IMR-90 (cell line): ENCODE results near the gene TRAF4. TPM values are rescaled to one million over a fixed set of nuclear protein-coding genes. Genes with fewer than 3 reads are reported as not detected.

Source experiments
- ATAC-seq: fragments of 200-7000 bp; cut with Tn5 transposase; 2 replicates; pipeline ENCODE4 v1.9.1; 2020; ENCODE audit warnings: low read depth, mild to moderate bottlenecking, moderate library complexity
- BruUV-seq: library from RNA; stranded (reverse); fragments of 400-500 nt; replicated peaks from 2 replicates; lab custom pipeline; 2021; lab: Mats Ljungman, UMichigan
- CTCF ChIA-PET: fragments of 300-600 bp; formaldehyde crosslinking; extraction: SDS; loops from one replicate; lab custom pipeline; 2021; ENCODE audit warnings: antibody characterized with exemption; lab: Yijun Ruan, JAX
- POLR2A ChIA-PET: fragments of 300-600 bp; sonication (Branson Sonifier 250); formaldehyde crosslinking; loops from one replicate; lab custom pipeline; 2022; ENCODE audit warnings: antibody characterized with exemption; ENCODE audit not compliant: unreplicated experiment; lab: Charles Lee
- DNase-seq: peaks from one replicate; pipeline ENCODE4 v3.0.0; 2013
- H2AFZ ChIP-seq: replicated peaks from 2 replicates; pipeline ENCODE3; 2013; ENCODE audit warnings: low read length, mild to moderate bottlenecking; ENCODE audit not compliant: poor library complexity
- H2AK5ac ChIP-seq: 2 replicates; pipeline ENCODE4 v1.6.1; 2013; ENCODE audit warnings: low read depth, low read length, inconsistent platforms
- H2AK9ac ChIP-seq: replicated peaks from 2 replicates; pipeline ENCODE3; 2013; ENCODE audit warnings: mild to moderate bottlenecking, low read depth, low read length, moderate library complexity; ENCODE audit not compliant: poor library complexity
- H2BK120ac ChIP-seq: 2 replicates; pipeline ENCODE4 v1.6.1; 2013; ENCODE audit warnings: low read depth, low read length, inconsistent platforms
- H2BK15ac ChIP-seq: 3 replicates; pipeline ENCODE4 v1.6.1; 2013; ENCODE audit warnings: low read depth, low read length, inconsistent platforms
- H2BK20ac ChIP-seq: 2 replicates; pipeline ENCODE4 v1.6.1; 2013; ENCODE audit warnings: low read depth, mild to moderate bottlenecking, inconsistent platforms, low read length, moderate library complexity
- H2BK5ac ChIP-seq: 2 replicates; pipeline ENCODE4 v1.6.1; 2013; ENCODE audit warnings: mild to moderate bottlenecking, low read depth, low read length, inconsistent platforms; ENCODE audit not compliant: poor library complexity, severe bottlenecking
- H3K14ac ChIP-seq: replicated peaks from 2 replicates; pipeline ENCODE4 v1.6.1; 2013; ENCODE audit warnings: low read depth, low read length, inconsistent platforms
- H3K18ac ChIP-seq: 2 replicates; pipeline ENCODE4 v1.6.1; 2013; ENCODE audit warnings: low read depth, low read length, control low read depth
- H3K23ac ChIP-seq: 2 replicates; pipeline ENCODE4 v1.6.1; 2013; ENCODE audit warnings: low read depth, low read length, inconsistent platforms
- H3K27ac ChIP-seq: 2 replicates; pipeline ENCODE4 v1.5.1; 2013; ENCODE audit warnings: mild to moderate bottlenecking, control low read depth, low read length; ENCODE audit not compliant: insufficient read depth
- H3K27me3 ChIP-seq: 2 replicates; pipeline ENCODE4 v1.6.1; 2013; ENCODE audit warnings: low read length; ENCODE audit not compliant: control insufficient read depth, insufficient read depth
- H3K36me3 ChIP-seq: 2 replicates; pipeline ENCODE4 v1.6.1; 2013; ENCODE audit warnings: low read length, mixed read lengths; ENCODE audit not compliant: control insufficient read depth, insufficient read depth
- H3K4ac ChIP-seq: 2 replicates; pipeline ENCODE4 v1.6.1; 2013; ENCODE audit warnings: low read depth, low read length, inconsistent platforms
- H3K4me1 ChIP-seq: 2 replicates; pipeline ENCODE4 v1.6.1; 2013; ENCODE audit warnings: low read length, mixed read lengths; ENCODE audit not compliant: control insufficient read depth, insufficient read depth
- H3K4me2 ChIP-seq: 2 replicates; pipeline ENCODE4 v1.6.1; 2013; ENCODE audit warnings: low read depth, mild to moderate bottlenecking, control low read depth, low read length, moderate library complexity
- H3K4me3 ChIP-seq: 2 replicates; pipeline ENCODE4 v1.5.1; 2013; ENCODE audit warnings: low read depth, mild to moderate bottlenecking, control low read depth, low read length, moderate library complexity; ENCODE audit not compliant: insufficient read depth
- H3K56ac ChIP-seq: 2 replicates; pipeline ENCODE4 v1.6.1; 2013; ENCODE audit warnings: low read length, inconsistent platforms; ENCODE audit not compliant: insufficient read depth; ENCODE audit errors: extremely low read depth
- H3K79me1 ChIP-seq, 2 experiments: 2 replicates each; pipeline ENCODE4 v1.6.1; 2013; ENCODE audit warnings: low read length in 2 of 2, inconsistent platforms in 1 of 2, low read depth in 1 of 2
- H3K9ac ChIP-seq: 2 replicates; pipeline ENCODE4 v1.6.1; 2013; ENCODE audit warnings: low read depth, low read length, control low read depth
- H3K9me1 ChIP-seq: 2 replicates; pipeline ENCODE4 v1.6.1; 2013; ENCODE audit warnings: low read length, inconsistent platforms; ENCODE audit not compliant: insufficient read depth
- H3K9me3 ChIP-seq: 2 replicates; pipeline ENCODE4 v1.6.1; 2013; ENCODE audit warnings: low read length; ENCODE audit not compliant: control insufficient read depth, insufficient read depth
- H4K20me1 ChIP-seq: 2 replicates; pipeline ENCODE4 v1.6.1; 2013; ENCODE audit warnings: low read length, inconsistent platforms; ENCODE audit not compliant: insufficient read depth
- H4K5ac ChIP-seq: 2 replicates; pipeline ENCODE4 v1.6.1; 2013; ENCODE audit warnings: mild to moderate bottlenecking, low read depth, low read length, control low read depth
- H4K8ac ChIP-seq, 2 experiments: 2 replicates each; pipeline ENCODE4 v1.6.1; 2013; ENCODE audit warnings: low read depth in 2 of 2, low read length in 2 of 2, control low read depth in 1 of 2, inconsistent platforms in 1 of 2
- H4K91ac ChIP-seq: 2 replicates; pipeline ENCODE4 v1.6.1; 2013; ENCODE audit warnings: low read depth, low read length, inconsistent platforms; ENCODE audit not compliant: insufficient read depth
- BHLHE40 ChIP-seq: fragments of 150-350 bp; IDR thresholded peaks from 2 replicates; pipeline ENCODE4 v1.6.1; 2016; ENCODE audit warnings: mild to moderate bottlenecking, low read depth, low read length
- CEBPB ChIP-seq: IDR thresholded peaks from 2 replicates; pipeline ENCODE4 v1.6.1; 2012; ENCODE audit warnings: low read depth, low read length, improper control_type of control experiment
- CHD1 ChIP-seq: IDR thresholded peaks from 2 replicates; pipeline ENCODE4 v1.6.1; 2012; ENCODE audit warnings: low read depth, low read length, improper control_type of control experiment
- MAFK ChIP-seq: IDR thresholded peaks from 2 replicates; pipeline ENCODE4 v1.6.1; 2012; ENCODE audit warnings: low read depth, low read length, improper control_type of control experiment
- NFE2L2 ChIP-seq: fragments of 150-350 bp; IDR thresholded peaks from 2 replicates; pipeline ENCODE4 v1.6.1; 2016; ENCODE audit warnings: low read depth, mild to moderate bottlenecking, low read length
- SMC3 ChIP-seq: fragments of 150-350 bp; IDR thresholded peaks from 2 replicates; pipeline ENCODE4 v1.6.1; 2016; ENCODE audit warnings: low read depth, mild to moderate bottlenecking, antibody characterized with exemption, low read length, moderate library complexity
- WGBS, 2 experiments: methylation state at CpG; one replicate each; pipeline versions ENCODE4 v1.1.5 to v1.1.7; 2013; ENCODE audit warnings: missing lambda C conversion rate in 2 of 2; ENCODE audit not compliant: insufficient read length in 1 of 2; ENCODE audit errors: extremely low coverage in 2 of 2; 5-methylcytosine and 5-hydroxymethylcytosine counted together
- dilution Hi-C: fragments of 300-500 bp; cut with HindIII; formaldehyde crosslinking; loops from one replicate; pipeline ENCODE4 v1.14.3; 2018; ENCODE audit warnings: low sequenced_read_pairs; ENCODE audit not compliant: unreplicated experiment
- in situ Hi-C: fragments of 300-500 bp; cut with MboI; formaldehyde crosslinking; loops from 3 replicates; pipeline ENCODE4 v1.14.3; 2019; ENCODE audit warnings: low sequenced_read_pairs, inconsistent platforms, mixed read lengths
- intact Hi-C: fragments of 100-400 bp; cut with micrococcal nuclease; formaldehyde crosslinking; loops from 2 replicates; pipeline ENCODE4 v1.10.0; 2022
- polyA plus RNA-seq, 3 experiments: library from polyadenylated mRNA; depleted of rRNA; stranded (reverse); fragments of >200 nt; gene quantifications; 2 replicates each; pipeline ENCODE4 v1.2.3, GENCODE V29; 2012; ENCODE audit warnings: low replicate concordance in 1 of 3
- total RNA-seq: library from RNA; depleted of rRNA; stranded (reverse); fragments of >200 nt; gene quantifications from 2 replicates; pipeline ENCODE4 v1.2.3, GENCODE V29; 2012
- TF ChIP-seq, protein P1 (sequence below): conservative IDR thresholded peaks from 2 replicates; pipeline ENCODE4 v1.5.1; 2012; ENCODE audit warnings: mild to moderate bottlenecking, low read depth, low read length, improper control_type of control experiment
- TF ChIP-seq, protein P2 (sequence below): fragments of 150-350 bp; IDR thresholded peaks from 2 replicates; pipeline ENCODE4 v1.6.1; 2017; ENCODE audit warnings: mild to moderate bottlenecking, antibody characterized with exemption, low read length, low read depth
- TF ChIP-seq, protein P3 (sequence below): fragments of 150-350 bp; IDR thresholded peaks from 2 replicates; pipeline ENCODE4 v1.6.1; 2016; ENCODE audit warnings: low read depth, mild to moderate bottlenecking, low read length, moderate library complexity, borderline replicate concordance

Gene TRAF4
- total and polyA plus RNA-seq, 2 of the 4 experiments (the other 2 are of a cell fraction) = 36.9 to 63.2 TPM

DNA sequence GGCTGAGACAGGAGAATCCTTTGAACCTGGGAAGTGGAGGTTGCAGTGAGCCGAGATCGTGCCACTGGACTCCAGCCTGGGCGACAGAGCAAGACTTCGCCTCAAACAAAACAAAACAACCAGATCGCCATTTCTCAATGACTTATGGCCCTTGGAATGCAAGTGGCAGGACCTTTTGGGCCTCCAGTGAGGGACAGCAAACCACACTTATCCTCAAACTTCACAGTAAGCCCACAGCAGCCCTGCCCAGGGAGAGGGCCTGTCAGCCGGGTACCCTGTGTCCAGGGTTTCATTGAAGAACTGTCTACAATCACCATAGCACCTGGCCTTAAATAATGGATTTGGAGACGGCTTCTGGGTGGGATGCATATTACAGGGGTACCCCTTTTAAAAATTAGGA, 11.7 kb downstream of the TRAF4 start:
- Histone ChIP-seq H2BK120ac (no peak overlapping the region), H4K91ac (no peak overlapping the region), H2BK15ac (no peak overlapping the region), H3K14ac (no peak overlapping the region), H2BK5ac (no peak overlapping the region), H3K4ac (no peak overlapping the region), H3K4me1 (peaks cover 3% of the 10 kb centered on the region), H3K4me2 (peak overlapping the region; percentile 26; the same call in 1 of the 2 replicates), H3K36me3 (peaks cover 43% of the 10 kb centered on the region), H2BK20ac (no peak overlapping the region), H2AK9ac (no peak overlapping the region), H2AK5ac (peak overlapping the region; percentile 7; the same call in 1 of the 2 replicates), H3K4me3 (no peak overlapping the region), H3K9me3 (no peaks in the 10 kb centered on the region), H3K9me1 (no peaks in the 10 kb centered on the region), H3K18ac (no peak overlapping the region), H3K56ac (no peak overlapping the region), H4K20me1 (peaks cover 33% of the 10 kb centered on the region), H2AFZ (no peak overlapping the region), H3K79me1 (peaks cover 15 to 64% of the 10 kb centered on the region in 2 experiments), H3K27ac (no peak overlapping the region), H3K9ac (no peak overlapping the region), H4K5ac (no peak overlapping the region), H4K8ac (no peak overlapping the region), H3K27me3 (no peaks in the 10 kb centered on the region), H3K23ac (peak overlapping the region; percentile 7; the same call in 1 of the 2 replicates)
- dilution Hi-C loops (no loop called here), intact Hi-C loops (no loop called here), in situ Hi-C loops (no loop called here)
- CTCF ChIA-PET = no interaction called here
- no TSS peak for BruUV-seq
- POLR2A ChIA-PET = no interaction called here
- ATAC-seq = peak; percentile 33
- no peak for DNase-seq
- TF ChIP-seq CHD1 (no peak), MAFK (no peak), CEBPB (no peak), NFE2L2 (no peak), BHLHE40 (no peak), SMC3 (no peak)
- TF ChIP-seq, protein P1, sequence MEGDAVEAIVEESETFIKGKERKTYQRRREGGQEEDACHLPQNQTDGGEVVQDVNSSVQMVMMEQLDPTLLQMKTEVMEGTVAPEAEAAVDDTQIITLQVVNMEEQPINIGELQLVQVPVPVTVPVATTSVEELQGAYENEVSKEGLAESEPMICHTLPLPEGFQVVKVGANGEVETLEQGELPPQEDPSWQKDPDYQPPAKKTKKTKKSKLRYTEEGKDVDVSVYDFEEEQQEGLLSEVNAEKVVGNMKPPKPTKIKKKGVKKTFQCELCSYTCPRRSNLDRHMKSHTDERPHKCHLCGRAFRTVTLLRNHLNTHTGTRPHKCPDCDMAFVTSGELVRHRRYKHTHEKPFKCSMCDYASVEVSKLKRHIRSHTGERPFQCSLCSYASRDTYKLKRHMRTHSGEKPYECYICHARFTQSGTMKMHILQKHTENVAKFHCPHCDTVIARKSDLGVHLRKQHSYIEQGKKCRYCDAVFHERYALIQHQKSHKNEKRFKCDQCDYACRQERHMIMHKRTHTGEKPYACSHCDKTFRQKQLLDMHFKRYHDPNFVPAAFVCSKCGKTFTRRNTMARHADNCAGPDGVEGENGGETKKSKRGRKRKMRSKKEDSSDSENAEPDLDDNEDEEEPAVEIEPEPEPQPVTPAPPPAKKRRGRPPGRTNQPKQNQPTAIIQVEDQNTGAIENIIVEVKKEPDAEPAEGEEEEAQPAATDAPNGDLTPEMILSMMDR = no peak
- TF ChIP-seq, protein P2, sequence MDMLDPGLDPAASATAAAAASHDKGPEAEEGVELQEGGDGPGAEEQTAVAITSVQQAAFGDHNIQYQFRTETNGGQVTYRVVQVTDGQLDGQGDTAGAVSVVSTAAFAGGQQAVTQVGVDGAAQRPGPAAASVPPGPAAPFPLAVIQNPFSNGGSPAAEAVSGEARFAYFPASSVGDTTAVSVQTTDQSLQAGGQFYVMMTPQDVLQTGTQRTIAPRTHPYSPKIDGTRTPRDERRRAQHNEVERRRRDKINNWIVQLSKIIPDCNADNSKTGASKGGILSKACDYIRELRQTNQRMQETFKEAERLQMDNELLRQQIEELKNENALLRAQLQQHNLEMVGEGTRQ = no peak
- TF ChIP-seq, protein P3, sequence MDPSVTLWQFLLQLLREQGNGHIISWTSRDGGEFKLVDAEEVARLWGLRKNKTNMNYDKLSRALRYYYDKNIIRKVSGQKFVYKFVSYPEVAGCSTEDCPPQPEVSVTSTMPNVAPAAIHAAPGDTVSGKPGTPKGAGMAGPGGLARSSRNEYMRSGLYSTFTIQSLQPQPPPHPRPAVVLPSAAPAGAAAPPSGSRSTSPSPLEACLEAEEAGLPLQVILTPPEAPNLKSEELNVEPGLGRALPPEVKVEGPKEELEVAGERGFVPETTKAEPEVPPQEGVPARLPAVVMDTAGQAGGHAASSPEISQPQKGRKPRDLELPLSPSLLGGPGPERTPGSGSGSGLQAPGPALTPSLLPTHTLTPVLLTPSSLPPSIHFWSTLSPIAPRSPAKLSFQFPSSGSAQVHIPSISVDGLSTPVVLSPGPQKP = no peak
- 100% methylated on average over 1 of the region's 7 CpGs; no CpG with 5 or more reads in 1 of the 2 experiments for WGBS, 2 experiments
